ENCODE data around the gene TENM4.
"Not testable (repeated sequence)": the region's sequence is repeated elsewhere in the genome, so short reads cannot be mapped to it uniquely, and the experiment has no call there.

GRCh38 chr11:78977848-78978247 lies 463.0 kb downstream of the TENM4 start:
- not testable (repeated sequence) for TF ChIP-seq POLR2A, CTCF (IDR thresholded peaks at IDR 0.05)

All from uterus (tissue), 2 donors.